HEK293T (cell line): ENCODE results near the gene SPAG16.

Experiments used
- CTCF ChIA-PET: fragments of 350-600 bp; formaldehyde crosslinking; extraction: SDS; loops from one replicate; lab custom pipeline; 2021; ENCODE audit warnings: antibody characterized with exemption, inconsistent platforms; lab: Yijun Ruan, JAX
- POLR2A ChIA-PET: fragments of 350-600 bp; formaldehyde crosslinking; extraction: SDS; loops from one replicate; lab custom pipeline; 2020; ENCODE audit warnings: antibody characterized with exemption, inconsistent platforms; lab: Yijun Ruan, JAX
- DNase-seq: peaks from one replicate; pipeline ENCODE4 v3.0.0; 2012; ENCODE audit warnings: mixed read lengths; ENCODE audit errors: extremely low spot score
- ARNT ChIP-seq: fragments of 450-650 bp; IDR thresholded peaks from 2 replicates; pipeline ENCODE4 v1.6.1; 2017; ENCODE audit warnings: mild to moderate bottlenecking
- BHLHE40 ChIP-seq: fragments of 450-650 bp; IDR thresholded peaks from 2 replicates; pipeline ENCODE4 v1.6.1; 2016; ENCODE audit warnings: mild to moderate bottlenecking, moderate library complexity, borderline replicate concordance
- CTBP1 ChIP-seq: fragments of 450-650 bp; IDR thresholded peaks from 2 replicates; pipeline ENCODE4 v1.6.1; 2016; ENCODE audit warnings: borderline replicate concordance
- ELF4 ChIP-seq: fragments of 450-650 bp; IDR thresholded peaks from 2 replicates; pipeline ENCODE4 v1.6.1; 2017; ENCODE audit warnings: antibody characterized with exemption
- FOXA1 ChIP-seq: fragments of 450-650 bp; IDR thresholded peaks from 2 replicates; pipeline ENCODE4 v1.6.1; 2016; ENCODE audit warnings: mild to moderate bottlenecking
- FOXK2 ChIP-seq: fragments of 450-650 bp; IDR thresholded peaks from 2 replicates; pipeline ENCODE4 v1.6.1; 2016; ENCODE audit warnings: mild to moderate bottlenecking
- FOXM1 ChIP-seq: fragments of 450-650 bp; IDR thresholded peaks from 2 replicates; pipeline ENCODE4 v1.6.1; 2017; ENCODE audit warnings: mild to moderate bottlenecking, borderline replicate concordance
- HDGF ChIP-seq: fragments of 450-650 bp; IDR thresholded peaks from 2 replicates; pipeline ENCODE4 v1.6.1; 2017; ENCODE audit warnings: antibody characterized with exemption, borderline replicate concordance
- L3MBTL2 ChIP-seq: fragments of 450-650 bp; conservative IDR thresholded peaks from 2 replicates; pipeline ENCODE4 v1.6.1; 2016; ENCODE audit warnings: mild to moderate bottlenecking
- LEF1 ChIP-seq: fragments of 450-650 bp; IDR thresholded peaks from 2 replicates; pipeline ENCODE4 v1.6.1; 2017; ENCODE audit warnings: mild to moderate bottlenecking, borderline replicate concordance
- NFRKB ChIP-seq: fragments of 450-650 bp; IDR thresholded peaks from 2 replicates; pipeline ENCODE4 v1.6.1; 2016; ENCODE audit warnings: mild to moderate bottlenecking, moderate library complexity
- PKNOX1 ChIP-seq: fragments of 450-650 bp; IDR thresholded peaks from 2 replicates; pipeline ENCODE4 v1.6.1; 2016
- SP1 ChIP-seq: fragments of 450-650 bp; IDR thresholded peaks from 2 replicates; pipeline ENCODE4 v1.6.1; 2017
- SUZ12 ChIP-seq: fragments of 450-650 bp; IDR thresholded peaks from 2 replicates; pipeline ENCODE4 v1.6.1; 2016; ENCODE audit warnings: mild to moderate bottlenecking
- TARDBP ChIP-seq: fragments of 450-650 bp; IDR thresholded peaks from 2 replicates; pipeline ENCODE4 v1.6.1; 2016
- ZNF384 ChIP-seq: fragments of 450-650 bp; IDR thresholded peaks from 2 replicates; pipeline ENCODE4 v1.6.1; 2016

The SPAG16 gene

GRCh38 chr2:213763354-213763753 is 479.1 kb downstream of the SPAG16 start:
- ChIA-PET POLR2A (no interaction called here), CTCF (no interaction called here)
- TF ChIP-seq BHLHE40 = no peak
- TF ChIP-seq SP1 = no peak
- no peak for TF ChIP-seq CTBP1
- no peak for TF ChIP-seq PKNOX1
- TF ChIP-seq HDGF = no peak
- no peak for TF ChIP-seq NFRKB
- no peak for TF ChIP-seq FOXK2
- TF ChIP-seq LEF1 = no peak
- TF ChIP-seq FOXA1 = no peak
- TF ChIP-seq FOXM1 = no peak
- TF ChIP-seq ZNF384 = no peak
- TF ChIP-seq ELF4 = no peak
- TF ChIP-seq SUZ12 = no peak
- TF ChIP-seq L3MBTL2 = no peak
- TF ChIP-seq ARNT = no peak
- TF ChIP-seq TARDBP = no peak
- DNase-seq = no peak

- POLR2A ChIA-PET = no interaction called here
- TF ChIP-seq TARDBP (no peak), FOXK2 (no peak), FOXA1 (no peak), SUZ12 (no peak), HDGF (no peak), SP1 (no peak), BHLHE40 (no peak), NFRKB (no peak), FOXM1 (no peak), ZNF384 (no peak), CTBP1 (no peak), L3MBTL2 (no peak), ELF4 (no peak), LEF1 (no peak)
- no peak for DNase-seq
- CTCF ChIA-PET = no interaction called here
These were observed 479.7 kb downstream of the SPAG16 start for GRCh38 chr2:213763963-213764362.

- ChIA-PET POLR2A (no interaction called here), CTCF (no interaction called here)
- TF ChIP-seq NFRKB = no peak
- no peak for TF ChIP-seq ARNT
- TF ChIP-seq L3MBTL2 = no peak
- TF ChIP-seq HDGF = no peak
- TF ChIP-seq CTBP1 = no peak
- no peak for TF ChIP-seq PKNOX1
- no peak for TF ChIP-seq LEF1
- TF ChIP-seq FOXA1 = no peak
- TF ChIP-seq BHLHE40 = no peak
- TF ChIP-seq FOXK2 = no peak
- TF ChIP-seq ELF4 = no peak
- TF ChIP-seq SP1 = no peak
- TF ChIP-seq ZNF384 = no peak
- TF ChIP-seq TARDBP = no peak
- TF ChIP-seq FOXM1 = no peak
- TF ChIP-seq SUZ12 = no peak
- DNase-seq = no peak
These were observed 480.6 kb downstream of the SPAG16 start for GRCh38 chr2:213764849-213765248.

GRCh38 chr2:213766062-213766461 is 481.8 kb downstream of the SPAG16 start:
- ChIA-PET POLR2A (no interaction called here), CTCF (interaction anchor here (0.6 kb wide), 1 partner anchor 46 kb away, joined by 3 read pairs; no protein-coding TSS in a partner anchor)
- no peak for TF ChIP-seq ZNF384
- TF ChIP-seq PKNOX1 = no peak
- TF ChIP-seq HDGF = no peak
- no peak for TF ChIP-seq SUZ12
- no peak for TF ChIP-seq FOXA1
- no peak for TF ChIP-seq CTBP1
- no peak for TF ChIP-seq ARNT
- TF ChIP-seq SP1 = no peak
- no peak for TF ChIP-seq TARDBP
- TF ChIP-seq FOXK2 = no peak
- TF ChIP-seq FOXM1 = no peak
- TF ChIP-seq L3MBTL2 = no peak
- TF ChIP-seq NFRKB = no peak
- no peak for TF ChIP-seq LEF1
- no peak for TF ChIP-seq ELF4
- TF ChIP-seq BHLHE40 = no peak
- DNase-seq = no peak

GRCh38 chr2:213766465-213766901 is 482.2 kb downstream of the SPAG16 start:
- ChIA-PET POLR2A (no interaction called here), CTCF (interaction anchor here (0.6 kb wide), 1 partner anchor 46 kb away, joined by 3 read pairs; no protein-coding TSS in a partner anchor)
- no peak for TF ChIP-seq TARDBP
- TF ChIP-seq HDGF = no peak
- no peak for TF ChIP-seq FOXA1
- no peak for TF ChIP-seq FOXK2
- DNase-seq = no peak

- CTCF ChIA-PET = no interaction called here
- TF ChIP-seq L3MBTL2 (no peak), ARNT (no peak), PKNOX1 (no peak), SP1 (no peak), TARDBP (no peak), FOXA1 (no peak)
- POLR2A ChIA-PET = no interaction called here
- no peak for DNase-seq
These were observed 503.6 kb downstream of the SPAG16 start for GRCh38 chr2:213787869-213788268.
